CD4-positive, alpha-beta T cell (primary cell): ENCODE results near the gene PPM1H. TPM values are rescaled to one million over a fixed set of nuclear protein-coding genes. Genes with fewer than 3 reads are reported as not detected.
A peak's percentile ranks its signal among the peaks of the same experiment; 100 is the strongest.

Source experiments
- ATAC-seq: fragments of 200-7000 bp; cut with Tn5 transposase; one replicate; pipeline ENCODE4 v1.10.0; 2022; ENCODE audit warnings: mild to moderate bottlenecking; ENCODE audit not compliant: poor library complexity
- CTCF ChIA-PET: fragments of 350-600 bp; sonication (Branson Sonifier 250); formaldehyde crosslinking; loops from one replicate; lab custom pipeline; 2021; ENCODE audit warnings: antibody characterized with exemption, inconsistent platforms; lab: Charles Lee
- POLR2A ChIA-PET: fragments of 350-600 bp; sonication (Branson Sonifier 250); formaldehyde crosslinking; loops from one replicate; lab custom pipeline; 2021; ENCODE audit warnings: antibody characterized with exemption, inconsistent platforms; lab: Charles Lee
- DNase-seq, 14 experiments: peaks; one replicate each; pipeline ENCODE4 v3.0.0-alpha.2; 2013 to 2020; ENCODE audit warnings: mixed read lengths in 2 of 14
- H3K27ac ChIP-seq, 2 donors: one replicate each; pipeline versions ENCODE4 v1.5.1 to v1.7.0; 2013; ENCODE audit warnings: low read length in 2 of 2, low read depth in 1 of 2, mild to moderate bottlenecking in 1 of 2
- H3K27me3 ChIP-seq, 2 experiments: 1 replicate in 1 of 2; 2 replicates in 1 of 2; pipeline versions ENCODE4 v1.6.1 to v1.7.0; 2013; ENCODE audit warnings: low read length in 2 of 2, control low read depth in 1 of 2, mild to moderate bottlenecking in 1 of 2, moderate library complexity in 1 of 2; ENCODE audit not compliant: insufficient read depth in 2 of 2, control insufficient read depth in 1 of 2
- H3K36me3 ChIP-seq: one replicate; pipeline ENCODE4 v1.6.1; 2013; ENCODE audit warnings: low read length, control low read depth; ENCODE audit not compliant: insufficient read depth
- H3K4me1 ChIP-seq: one replicate; pipeline ENCODE4 v1.6.1; 2013; ENCODE audit warnings: low read length, control low read depth; ENCODE audit not compliant: insufficient read depth
- H3K4me3 ChIP-seq: one replicate; pipeline ENCODE4 v1.5.1; 2013; ENCODE audit warnings: mild to moderate bottlenecking, low read length, moderate library complexity
- H3K9me3 ChIP-seq, 2 experiments: 1 replicate in 1 of 2; 2 replicates in 1 of 2; pipeline versions ENCODE4 v1.6.1 to v1.7.0; 2013; ENCODE audit warnings: low read length in 2 of 2, mild to moderate bottlenecking in 2 of 2, control low read depth in 1 of 2, moderate library complexity in 1 of 2; ENCODE audit not compliant: control insufficient read depth in 1 of 2, insufficient read depth in 1 of 2
- H3K27ac Mint-ChIP-seq: one replicate; pipeline ENCODE4 v1.8.0; 2020; ENCODE audit warnings: mixed read lengths
- H3K27me3 Mint-ChIP-seq: one replicate; pipeline ENCODE4 v1.8.0; 2021; ENCODE audit warnings: mixed read lengths
- H3K36me3 Mint-ChIP-seq: one replicate; pipeline ENCODE4 v1.8.0; 2021; ENCODE audit warnings: low read depth, mixed read lengths
- H3K4me1 Mint-ChIP-seq: one replicate; pipeline ENCODE4 v1.8.0; 2021; ENCODE audit warnings: low read depth, mixed read lengths
- H3K4me3 Mint-ChIP-seq: one replicate; pipeline ENCODE4 v1.8.0; 2020; ENCODE audit warnings: mild to moderate bottlenecking, mixed read lengths
- H3K9me3 Mint-ChIP-seq: one replicate; pipeline ENCODE4 v1.8.0; 2020; ENCODE audit warnings: mixed read lengths
- CTCF ChIP-seq: fragments of 200-600 bp; IDR thresholded peaks from one replicate; pipeline ENCODE4 v1.8.0; 2022; ENCODE audit warnings: antibody characterized with exemption, mild to moderate bottlenecking
- intact Hi-C, 2 experiments: fragments of 100-400 bp; cut with DNase I in 1 of 2; cut with micrococcal nuclease in 1 of 2; formaldehyde crosslinking; loops; one replicate each; pipeline versions ENCODE4 v1.15.1 to v1.9.0; 2023 to 2025; cut with DNase I, micrococcal nuclease
- total RNA-seq, 174 experiments: library from RNA in 2 of 174; stranded (reverse) in 2 of 174; gene quantifications; one replicate each; pipeline ENCODE4 v1.2.3 and lab custom pipeline; 2021 to 2026

Gene PPM1H
- total RNA-seq, 2 experiments from 2014 or later: not detected

- no peak for TF ChIP-seq CTCF
- Histone ChIP-seq H3K27me3 (no peaks in the 10 kb centered on the region), H3K4me3 (no peak overlapping the region), H3K27ac (no peak overlapping the region), H3K9me3 (no peaks in the 10 kb centered on the region), H3K4me1 (no peaks in the 10 kb centered on the region), H3K36me3 (no peaks in the 10 kb centered on the region)
- DNase-seq (no peak), ATAC-seq (no peak)
- CTCF ChIA-PET: no interaction called here
- Mint-ChIP-seq H3K4me3 (no peak overlapping the region), H3K27ac (no peak overlapping the region), H3K27me3 (no peaks in the 10 kb centered on the region), H3K9me3 (no peaks in the 10 kb centered on the region), H3K36me3 (no peaks in the 10 kb centered on the region), H3K4me1 (no peaks in the 10 kb centered on the region)
- intact Hi-C loops: no loop called here
- POLR2A ChIA-PET: no interaction called here
These were observed 35.2 kb downstream of the PPM1H start for GRCh38 chr12:62899568-62900390.

GRCh38 chr12:62898526-62898925 lies 36.4 kb downstream of the PPM1H start:
- H3K27me3 ChIP-seq: no peaks in the 10 kb centered on the region
- Mint-ChIP-seq H3K36me3 (no peaks in the 10 kb centered on the region), H3K4me1 (no peaks in the 10 kb centered on the region), H3K4me3 (no peak overlapping the region), H3K9me3 (no peaks in the 10 kb centered on the region), H3K27ac (no peak overlapping the region), H3K27me3 (no peaks in the 10 kb centered on the region)
- H3K4me3 ChIP-seq: no peak overlapping the region
- no peak for ATAC-seq
- CTCF ChIA-PET: no interaction called here
- no peak for TF ChIP-seq CTCF
- peak in 2 of 14 experiments; percentile 11 to 27 for DNase-seq
- intact Hi-C loops: no loop called here
- H3K4me1 ChIP-seq: no peaks in the 10 kb centered on the region
- no peaks in the 10 kb centered on the region for H3K36me3 ChIP-seq
- POLR2A ChIA-PET: no interaction called here
- no peak overlapping the region for H3K27ac ChIP-seq
- no peaks in the 10 kb centered on the region for H3K9me3 ChIP-seq

- ChIA-PET POLR2A (no interaction called here), CTCF (no interaction called here)
These were observed 39.5 kb downstream of the PPM1H start for GRCh38 chr12:62895351-62895877.

More at GRCh38 chr12:62895351-62895877, 39.5 kb downstream of the PPM1H start:
- Histone ChIP-seq H3K36me3 (no peaks in the 10 kb centered on the region), H3K4me3 (no peak overlapping the region), H3K9me3 (no peaks in the 10 kb centered on the region), H3K27ac (no peak overlapping the region), H3K4me1 (no peaks in the 10 kb centered on the region), H3K27me3 (no peaks in the 10 kb centered on the region)
- H3K4me3 Mint-ChIP-seq: no peak overlapping the region
- H3K9me3 Mint-ChIP-seq: no peaks in the 10 kb centered on the region
- H3K27me3 Mint-ChIP-seq: no peaks in the 10 kb centered on the region
- H3K36me3 Mint-ChIP-seq: no peaks in the 10 kb centered on the region
- H3K27ac Mint-ChIP-seq: no peak overlapping the region
- ATAC-seq (no peak), DNase-seq (no peak)
- peaks cover 12% of the 10 kb centered on the region for H3K4me1 Mint-ChIP-seq
- TF ChIP-seq CTCF: no peak
- intact Hi-C loops: no loop called here
